Stimulated activated CD4-positive, alpha-beta T cell treated with anti-CD3 and anti-CD28 coated beads, Interleukin-12 subunit alpha, Interleukin-12 subunit beta, amount 100 ng/mL, for 48 hours (primary cell): ENCODE measurements around the gene QRICH1.
A peak's percentile ranks its signal among the peaks of the same experiment; 100 is the strongest.
"Not testable (repeated sequence)": the region's sequence is repeated elsewhere in the genome, so short reads cannot be mapped to it uniquely, and the experiment has no call there.

Source experiments
- DNase-seq, 3 donors: peaks; one replicate each; pipeline ENCODE4 v3.0.0-alpha.2; 2020; ENCODE audit warnings: low read depth in 2 of 3, low spot score in 1 of 3

QRICH1 gene

GRCh38 chr3:49017971-49018706 lies 75.7 kb downstream of the QRICH1 start, which contains the start of gene DALRD3:
TSS of gene DALRD3 (minus strand) at chr3:49018580. CDS start at chr3:49018564, 16 bp downstream.
- DNase-seq = peak in 1 of 3 donors; percentile 43

GRCh38 chr3:49017229-49017970 lies 76.5 kb downstream of the QRICH1 start:
- DNase-seq = no peak

- DNase-seq = no peak
Measured at GRCh38 chr3:49016414-49017228, 77.2 kb downstream of the QRICH1 start.

GRCh38 chr3:49015765-49016164 lies 78.1 kb downstream of the QRICH1 start:
- no peak for DNase-seq

GRCh38 chr3:49015072-49015471 lies 78.8 kb downstream of the QRICH1 start:
- DNase-seq = no peak

- no peak for DNase-seq
Measured at GRCh38 chr3:49013738-49014660, 79.9 kb downstream of the QRICH1 start.

GRCh38 chr3:49013113-49013737 lies 80.6 kb downstream of the QRICH1 start:
- DNase-seq = no peak

GRCh38 chr3:49012441-49013017 lies 81.3 kb downstream of the QRICH1 start:
- no peak for DNase-seq

GRCh38 chr3:49009396-49009795 lies 84.5 kb downstream of the QRICH1 start:
- DNase-seq = no peak

- not testable (repeated sequence) for DNase-seq
Measured at GRCh38 chr3:49008627-49009026, 85.2 kb downstream of the QRICH1 start.

- peak; percentile 77 to 84 (median 80) for DNase-seq
Measured at GRCh38 chr3:49007771-49008528, 85.9 kb downstream of the QRICH1 start.

GRCh38 chr3:49007068-49007770 lies 86.7 kb downstream of the QRICH1 start, which contains the start of gene WDR6:
TSS of gene WDR6 (plus strand) at chr3:49007391. CDS start at chr3:49007432, 41 bp downstream.
- peak; percentile 96 to 98 (median 97) for DNase-seq

- DNase-seq = no peak
Measured at GRCh38 chr3:49006408-49007067, 87.3 kb downstream of the QRICH1 start.

GRCh38 chr3:49005998-49006397 lies 87.9 kb downstream of the QRICH1 start:
- DNase-seq = no peak

- no peak for DNase-seq
Measured at GRCh38 chr3:49005303-49005680, 88.6 kb downstream of the QRICH1 start.

- no peak for DNase-seq
Measured at GRCh38 chr3:49004352-49005302, 89.2 kb downstream of the QRICH1 start.

- no peak for DNase-seq
Measured at GRCh38 chr3:49001155-49001554, 92.7 kb downstream of the QRICH1 start.
